Fibroblast of the aortic adventitia (primary cell): ENCODE data around the gene SCAF4. TPM values are rescaled to one million over a fixed set of nuclear protein-coding genes. Genes with fewer than 3 reads are reported as not detected.
"Not testable (repeated sequence)": the region's sequence is repeated elsewhere in the genome, so short reads cannot be mapped to it uniquely, and the experiment has no call there.

Experiments used
- DNase-seq: peaks from one replicate; pipeline ENCODE4 v3.0.0-alpha.2; 2010; ENCODE audit warnings: low read depth
- H3K4me3 ChIP-seq: 2 replicates; pipeline ENCODE4 v1.5.1; 2011; ENCODE audit warnings: low read depth, mild to moderate bottlenecking, control low read depth, low read length, moderate library complexity
- CTCF ChIP-seq: IDR thresholded peaks from 2 replicates; pipeline ENCODE4 v1.5.1; 2011; ENCODE audit warnings: mild to moderate bottlenecking, low read length, control low read depth, inconsistent platforms; ENCODE audit not compliant: insufficient read depth
- total RNA-seq: library from RNA; depleted of rRNA; stranded (reverse); fragments of >200 nt; gene quantifications from 2 replicates; pipeline ENCODE4 v1.2.3, GENCODE V29; 2012; ENCODE audit warnings: low replicate concordance

The SCAF4 gene
- total RNA-seq, 1 donor = 14.5 TPM

GRCh38 chr21:31772674-31773555, 41.0 kb upstream of the SCAF4 start:
- TF ChIP-seq CTCF = no peak
- no peak for DNase-seq
- no peak overlapping the region for H3K4me3 ChIP-seq

- no peak for TF ChIP-seq CTCF
- DNase-seq = no peak
- H3K4me3 ChIP-seq = no peak overlapping the region
Measured at GRCh38 chr21:31771685-31772084, 39.8 kb upstream of the SCAF4 start.

- DNase-seq = no peak
- no peak for TF ChIP-seq CTCF
- H3K4me3 ChIP-seq = no peak overlapping the region
Measured at GRCh38 chr21:31768710-31769109, 36.8 kb upstream of the SCAF4 start.

GRCh38 chr21:31766899-31767298, 35.0 kb upstream of the SCAF4 start:
- no peak for TF ChIP-seq CTCF
- DNase-seq = no peak
- H3K4me3 ChIP-seq = no peak overlapping the region

GRCh38 chr21:31765850-31766249, 33.9 kb upstream of the SCAF4 start:
- H3K4me3 ChIP-seq, DNase-seq: not testable (repeated sequence)

GRCh38 chr21:31760931-31761330, 29.0 kb upstream of the SCAF4 start:
- no peak overlapping the region for H3K4me3 ChIP-seq
- no peak for TF ChIP-seq CTCF
- no peak for DNase-seq

GRCh38 chr21:31756787-31757186, 24.9 kb upstream of the SCAF4 start:
- DNase-seq = no peak
- no peak for TF ChIP-seq CTCF
- H3K4me3 ChIP-seq = no peak overlapping the region
